WTC11 (cell line): Measurements from ENCODE around the gene PRKAR1B. TPM values are rescaled to one million over a fixed set of nuclear protein-coding genes. Genes with fewer than 3 reads are reported as not detected.
A peak's percentile ranks its signal among the peaks of the same experiment; 100 is the strongest.

Source experiments
- ATAC-seq: fragments of 200-7000 bp; cut with Tn5 transposase; 2 replicates; pipeline ENCODE4 v1.10.0; 2021; ENCODE audit warnings: mild to moderate bottlenecking, moderate library complexity
- CTCF ChIA-PET: fragments of 300-600 bp; sonication (Branson Sonifier 250); formaldehyde crosslinking; loops from one replicate; lab custom pipeline; 2021; ENCODE audit warnings: antibody characterized with exemption; lab: Charles Lee
- POLR2A ChIA-PET: fragments of 350-600 bp; sonication (Branson Sonifier 250); formaldehyde crosslinking; loops from one replicate; lab custom pipeline; 2021; ENCODE audit warnings: antibody characterized with exemption; lab: Charles Lee
- DNase-seq: peaks from one replicate; pipeline ENCODE4 v3.0.0; 2021; ENCODE audit warnings: low spot score
- H3K27ac Mint-ChIP-seq: 2 replicates; pipeline ENCODE4 v1.8.0; 2021; ENCODE audit warnings: mixed read lengths
- H3K27me3 Mint-ChIP-seq: 2 replicates; pipeline ENCODE4 v1.8.0; 2021; ENCODE audit warnings: low read depth, mild to moderate bottlenecking, moderate library complexity, mixed read lengths
- H3K36me3 Mint-ChIP-seq: 2 replicates; pipeline ENCODE4 v1.8.0; 2021; ENCODE audit warnings: mixed read lengths
- H3K4me1 Mint-ChIP-seq: 2 replicates; pipeline ENCODE4 v1.8.0; 2022; ENCODE audit warnings: mixed read lengths
- H3K4me3 Mint-ChIP-seq: 2 replicates; pipeline ENCODE4 v1.8.0; 2021; ENCODE audit warnings: mild to moderate bottlenecking, moderate library complexity, mixed read lengths
- H3K9me3 Mint-ChIP-seq: 2 replicates; pipeline ENCODE4 v1.8.0; 2021; ENCODE audit warnings: mixed read lengths
- CREM ChIP-seq: sonication (generic); formaldehyde crosslinking; IDR thresholded peaks from 2 replicates; pipeline ENCODE4 v1.8.1; 2022; ENCODE audit warnings: mild to moderate bottlenecking, missing genetic modification reagents, moderate library complexity
- ESRRA ChIP-seq: sonication (generic); formaldehyde crosslinking; IDR thresholded peaks from 2 replicates; pipeline ENCODE4 v1.8.1; 2022; ENCODE audit warnings: mild to moderate bottlenecking, missing genetic modification reagents, borderline replicate concordance
- GTF2I ChIP-seq: fragments of 250-450 bp; sonication (Bioruptor Pico); conservative IDR thresholded peaks from 2 replicates; pipeline ENCODE4 v1.4.0; 2021; ENCODE audit warnings: mild to moderate bottlenecking
- ZBTB21 ChIP-seq: sonication (generic); formaldehyde crosslinking; IDR thresholded peaks from 2 replicates; pipeline ENCODE4 v1.8.1; 2023; ENCODE audit warnings: mild to moderate bottlenecking, missing genetic modification reagents, borderline replicate concordance
- ZNF396 ChIP-seq: fragments of 250-450 bp; sonication (Bioruptor Pico); IDR thresholded peaks from 2 replicates; pipeline ENCODE4 v1.8.0; 2021; ENCODE audit warnings: mild to moderate bottlenecking, moderate library complexity, borderline replicate concordance
- total RNA-seq: library from RNA; stranded (reverse); gene quantifications from 3 replicates; pipeline ENCODE4 v1.2.3, GENCODE V29; 2021
- TF ChIP-seq, protein P1 (sequence below): fragments of 250-450 bp; sonication (Bioruptor Pico); IDR thresholded peaks from 2 replicates; pipeline ENCODE4 v1.9.0; 2021; ENCODE audit warnings: mild to moderate bottlenecking
- TF ChIP-seq, protein P2 (sequence below): sonication (generic); formaldehyde crosslinking; IDR thresholded peaks from 2 replicates; pipeline ENCODE4 v1.8.1; 2022; ENCODE audit warnings: missing genetic modification reagents, borderline replicate concordance
- TF ChIP-seq, protein P3 (sequence below): sonication (generic); formaldehyde crosslinking; IDR thresholded peaks from 2 replicates; pipeline ENCODE4 v1.8.1; 2023; ENCODE audit warnings: mild to moderate bottlenecking, missing genetic modification reagents, borderline replicate concordance
- TF ChIP-seq, protein P4 (sequence below): fragments of 250-450 bp; sonication (Bioruptor Pico); IDR thresholded peaks from 2 replicates; pipeline ENCODE4 v1.8.0; 2021; ENCODE audit warnings: mild to moderate bottlenecking

The PRKAR1B gene
- total RNA-seq, 1 experiment from 2014 or later, result 43.6 TPM

DNA sequence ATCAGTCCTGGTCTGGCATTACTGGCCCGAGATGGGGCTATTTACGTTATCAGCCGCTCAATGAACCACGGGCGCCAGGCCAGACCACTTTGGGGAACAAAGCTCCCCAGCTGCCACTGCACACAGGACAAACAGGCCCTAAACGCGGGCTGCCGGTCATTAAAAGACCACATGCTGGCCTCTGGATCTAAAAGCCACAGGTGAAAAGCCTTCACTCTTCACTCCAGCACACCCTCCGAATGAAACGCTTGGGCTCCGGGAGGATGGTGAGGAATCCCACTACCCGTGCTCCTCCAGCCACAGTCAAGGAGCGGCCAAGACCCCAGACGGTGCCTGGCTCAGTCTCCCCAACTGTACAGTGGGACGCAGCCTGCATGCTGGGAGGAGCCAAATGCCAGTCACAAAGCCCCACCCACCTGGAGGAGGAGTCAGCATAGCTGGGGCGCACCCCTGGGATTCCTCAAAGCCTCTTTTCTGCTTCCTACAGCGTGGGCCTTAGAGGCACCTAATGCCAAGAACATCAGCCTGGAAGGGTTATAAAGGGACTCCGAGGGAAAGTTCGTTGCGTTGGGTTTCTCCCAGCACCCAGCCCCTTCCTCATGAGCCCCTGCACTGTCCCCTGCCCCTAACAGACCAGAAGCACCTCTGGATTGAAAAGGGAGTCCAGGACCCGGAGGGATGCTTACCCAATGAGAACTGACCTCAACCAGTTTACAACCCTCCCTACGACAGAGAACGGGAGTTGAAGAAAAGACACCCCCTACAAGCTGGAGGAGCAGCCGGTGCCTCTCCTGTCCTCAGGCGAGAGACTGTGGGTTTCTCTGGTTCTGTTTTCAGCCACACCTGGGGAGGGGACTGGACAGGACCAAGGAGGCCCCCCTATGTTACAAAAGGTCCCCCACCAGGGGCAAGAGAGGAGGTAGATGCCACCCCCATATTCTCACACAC, 212.2 kb downstream of the PRKAR1B start:
- ATAC-seq, result peak; percentile 41
- DNase-seq, result peak; percentile 78
- H3K36me3 Mint-ChIP-seq, result peaks cover 13% of the 10 kb centered on the region; the same call in 1 of the 2 replicates
- TF ChIP-seq ZNF396 (CRISPR knock-in tag) (no peak), CREM (CRISPR knock-in tag) (0 out of 2 replicates have a peak, but pooled peaks have one; percentile 30), GTF2I (CRISPR knock-in tag) (peak; percentile 66; the same call in 1 of the 2 replicates), ZBTB21 (0 out of 2 replicates have a peak, but pooled peaks have one; percentile 44)
- TF ChIP-seq, protein P1, sequence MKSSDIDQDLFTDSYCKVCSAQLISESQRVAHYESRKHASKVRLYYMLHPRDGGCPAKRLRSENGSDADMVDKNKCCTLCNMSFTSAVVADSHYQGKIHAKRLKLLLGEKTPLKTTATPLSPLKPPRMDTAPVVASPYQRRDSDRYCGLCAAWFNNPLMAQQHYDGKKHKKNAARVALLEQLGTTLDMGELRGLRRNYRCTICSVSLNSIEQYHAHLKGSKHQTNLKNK (CRISPR knock-in tag), result peak; percentile 57; the same call in 1 of the 2 replicates
- TF ChIP-seq, protein P2, sequence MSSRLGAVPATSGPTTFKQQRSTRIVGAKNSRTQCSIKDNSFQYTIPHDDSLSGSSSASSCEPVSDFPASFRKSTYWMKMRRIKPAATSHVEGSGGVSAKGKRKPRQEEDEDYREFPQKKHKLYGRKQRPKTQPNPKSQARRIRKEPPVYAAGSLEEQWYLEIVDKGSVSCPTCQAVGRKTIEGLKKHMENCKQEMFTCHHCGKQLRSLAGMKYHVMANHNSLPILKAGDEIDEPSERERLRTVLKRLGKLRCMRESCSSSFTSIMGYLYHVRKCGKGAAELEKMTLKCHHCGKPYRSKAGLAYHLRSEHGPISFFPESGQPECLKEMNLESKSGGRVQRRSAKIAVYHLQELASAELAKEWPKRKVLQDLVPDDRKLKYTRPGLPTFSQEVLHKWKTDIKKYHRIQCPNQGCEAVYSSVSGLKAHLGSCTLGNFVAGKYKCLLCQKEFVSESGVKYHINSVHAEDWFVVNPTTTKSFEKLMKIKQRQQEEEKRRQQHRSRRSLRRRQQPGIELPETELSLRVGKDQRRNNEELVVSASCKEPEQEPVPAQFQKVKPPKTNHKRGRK (CRISPR knock-in tag), result no peak
- TF ChIP-seq, protein P3, sequence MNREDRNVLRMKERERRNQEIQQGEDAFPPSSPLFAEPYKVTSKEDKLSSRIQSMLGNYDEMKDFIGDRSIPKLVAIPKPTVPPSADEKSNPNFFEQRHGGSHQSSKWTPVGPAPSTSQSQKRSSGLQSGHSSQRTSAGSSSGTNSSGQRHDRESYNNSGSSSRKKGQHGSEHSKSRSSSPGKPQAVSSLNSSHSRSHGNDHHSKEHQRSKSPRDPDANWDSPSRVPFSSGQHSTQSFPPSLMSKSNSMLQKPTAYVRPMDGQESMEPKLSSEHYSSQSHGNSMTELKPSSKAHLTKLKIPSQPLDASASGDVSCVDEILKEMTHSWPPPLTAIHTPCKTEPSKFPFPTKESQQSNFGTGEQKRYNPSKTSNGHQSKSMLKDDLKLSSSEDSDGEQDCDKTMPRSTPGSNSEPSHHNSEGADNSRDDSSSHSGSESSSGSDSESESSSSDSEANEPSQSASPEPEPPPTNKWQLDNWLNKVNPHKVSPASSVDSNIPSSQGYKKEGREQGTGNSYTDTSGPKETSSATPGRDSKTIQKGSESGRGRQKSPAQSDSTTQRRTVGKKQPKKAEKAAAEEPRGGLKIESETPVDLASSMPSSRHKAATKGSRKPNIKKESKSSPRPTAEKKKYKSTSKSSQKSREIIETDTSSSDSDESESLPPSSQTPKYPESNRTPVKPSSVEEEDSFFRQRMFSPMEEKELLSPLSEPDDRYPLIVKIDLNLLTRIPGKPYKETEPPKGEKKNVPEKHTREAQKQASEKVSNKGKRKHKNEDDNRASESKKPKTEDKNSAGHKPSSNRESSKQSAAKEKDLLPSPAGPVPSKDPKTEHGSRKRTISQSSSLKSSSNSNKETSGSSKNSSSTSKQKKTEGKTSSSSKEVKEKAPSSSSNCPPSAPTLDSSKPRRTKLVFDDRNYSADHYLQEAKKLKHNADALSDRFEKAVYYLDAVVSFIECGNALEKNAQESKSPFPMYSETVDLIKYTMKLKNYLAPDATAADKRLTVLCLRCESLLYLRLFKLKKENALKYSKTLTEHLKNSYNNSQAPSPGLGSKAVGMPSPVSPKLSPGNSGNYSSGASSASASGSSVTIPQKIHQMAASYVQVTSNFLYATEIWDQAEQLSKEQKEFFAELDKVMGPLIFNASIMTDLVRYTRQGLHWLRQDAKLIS (CRISPR knock-in tag), result peak; percentile 27; the same call in 1 of the 2 replicates
- TF ChIP-seq, all 79 proteins: peak for 5
- no peaks in the 10 kb centered on the region for H3K9me3 Mint-ChIP-seq
- POLR2A ChIA-PET, result interaction anchor here (0.6 to 1.2 kb wide), 2 partner anchors 151 to 220 kb away, joined by 3 to 4 read pairs; no protein-coding TSS in a partner anchor
- H3K4me1 Mint-ChIP-seq, result peaks cover 34% of the 10 kb centered on the region
- H3K4me3 Mint-ChIP-seq, result peak overlapping the region; percentile 71
- CTCF ChIA-PET, result interaction anchor here (0.6 to 1.7 kb wide), 8 partner anchors 12 to 1680 kb away, joined by 3 to 11 read pairs (median 4); no protein-coding TSS in a partner anchor
- peaks cover 5% of the 10 kb centered on the region for H3K27me3 Mint-ChIP-seq
- peak overlapping the region; percentile 92 for H3K27ac Mint-ChIP-seq

DNA sequence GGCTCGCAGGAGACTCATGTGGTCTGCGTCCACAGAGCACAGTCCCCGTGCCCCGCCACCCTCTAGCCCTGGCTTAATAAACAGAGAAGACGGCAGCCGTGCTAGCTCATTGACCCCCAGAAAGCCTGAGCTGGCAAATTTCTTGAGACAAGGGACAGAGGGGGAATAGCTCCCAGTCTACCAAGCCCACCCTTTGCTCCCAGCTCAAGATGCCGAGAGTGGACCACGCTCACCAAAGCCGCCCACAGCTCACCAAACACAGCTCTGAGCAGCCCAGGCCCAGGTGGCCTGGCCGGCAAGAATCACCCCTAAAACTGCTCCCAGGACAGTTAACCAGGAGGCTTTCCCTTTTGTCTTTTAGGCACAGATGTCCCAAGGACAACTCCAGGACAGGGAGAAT, 212.8 kb downstream of the PRKAR1B start:
- TF ChIP-seq, protein P4, sequence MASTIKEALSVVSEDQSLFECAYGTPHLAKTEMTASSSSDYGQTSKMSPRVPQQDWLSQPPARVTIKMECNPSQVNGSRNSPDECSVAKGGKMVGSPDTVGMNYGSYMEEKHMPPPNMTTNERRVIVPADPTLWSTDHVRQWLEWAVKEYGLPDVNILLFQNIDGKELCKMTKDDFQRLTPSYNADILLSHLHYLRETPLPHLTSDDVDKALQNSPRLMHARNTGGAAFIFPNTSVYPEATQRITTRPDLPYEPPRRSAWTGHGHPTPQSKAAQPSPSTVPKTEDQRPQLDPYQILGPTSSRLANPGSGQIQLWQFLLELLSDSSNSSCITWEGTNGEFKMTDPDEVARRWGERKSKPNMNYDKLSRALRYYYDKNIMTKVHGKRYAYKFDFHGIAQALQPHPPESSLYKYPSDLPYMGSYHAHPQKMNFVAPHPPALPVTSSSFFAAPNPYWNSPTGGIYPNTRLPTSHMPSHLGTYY (CRISPR knock-in tag), result no peak
- Mint-ChIP-seq H3K4me3 (peak overlapping the region; percentile 71), H3K27me3 (peaks cover 5% of the 10 kb centered on the region), H3K36me3 (peaks cover 16% of the 10 kb centered on the region; the same call in 1 of the 2 replicates), H3K27ac (peak overlapping the region; percentile 92), H3K4me1 (peaks cover 34% of the 10 kb centered on the region), H3K9me3 (no peaks in the 10 kb centered on the region)
- ATAC-seq (no peak), DNase-seq (no peak)
- ChIA-PET CTCF (interaction anchor here (0.9 to 1.7 kb wide), 4 partner anchors 182 to 192 kb away, joined by 3 to 11 read pairs (median 4); no protein-coding TSS in a partner anchor), POLR2A (no interaction called here)

DNA sequence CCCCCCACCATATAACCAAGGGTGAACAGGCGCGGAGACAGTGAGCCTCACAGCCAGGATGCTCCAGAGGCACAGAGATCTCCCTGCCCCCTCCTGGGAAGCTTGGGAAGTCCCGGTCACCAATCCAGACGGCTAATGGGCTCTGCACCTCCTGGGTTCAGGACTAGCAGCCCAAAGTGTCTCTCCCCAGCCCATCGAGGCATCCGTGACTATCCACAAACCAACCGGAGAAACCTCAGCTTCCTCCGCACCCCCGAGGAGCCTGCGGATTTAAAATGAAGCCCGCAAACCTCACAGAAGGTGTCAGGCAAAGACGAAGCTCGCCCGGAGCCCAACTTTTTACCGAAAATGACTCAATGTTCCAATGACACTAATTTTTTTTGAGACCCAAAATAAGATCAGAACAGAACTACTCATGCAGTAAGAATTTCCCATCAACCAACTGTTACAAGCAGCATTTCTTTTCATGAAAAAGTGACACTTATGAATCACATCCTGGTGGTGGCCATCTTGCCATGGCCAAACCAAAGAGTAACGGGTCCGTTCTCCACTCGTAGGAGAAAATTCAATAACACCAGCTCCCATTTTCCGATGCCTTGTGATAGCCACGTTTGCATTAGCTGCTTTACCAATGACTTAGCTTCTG, 213.4 kb downstream of the PRKAR1B start:
- Mint-ChIP-seq H3K4me3 (peak overlapping the region; percentile 32), H3K4me1 (peaks cover 34% of the 10 kb centered on the region), H3K36me3 (peaks cover 17% of the 10 kb centered on the region; the same call in 1 of the 2 replicates), H3K27me3 (peaks cover 5% of the 10 kb centered on the region), H3K9me3 (no peaks in the 10 kb centered on the region), H3K27ac (peak overlapping the region; percentile 88)
- ATAC-seq (no peak), DNase-seq (no peak)
- no peak for TF ChIP-seq ESRRA (CRISPR knock-in tag)
- CTCF ChIA-PET, result interaction anchor here (0.6 to 1.4 kb wide), 5 partner anchors 62 to 1606 kb away, joined by 3 to 4 read pairs (median 3); no protein-coding TSS in a partner anchor
- POLR2A ChIA-PET, result no interaction called here
